BE2C (cell line): ENCODE measurements around the gene NXF1. TPM values are rescaled to one million over a fixed set of nuclear protein-coding genes. Genes with fewer than 3 reads are reported as not detected.

ENCODE experiments used
- DNase-seq: peaks from one replicate; pipeline ENCODE4 v3.0.0-alpha.2; 2020
- H3K27me3 ChIP-seq: fragments of 250-450 bp; sonication (Bioruptor Pico); 2 replicates; pipeline ENCODE4 v1.5.1; 2020; ENCODE audit warnings: mild to moderate bottlenecking
- H3K36me3 ChIP-seq: fragments of 250-450 bp; sonication (Bioruptor Pico); 2 replicates; pipeline ENCODE4 v1.5.1; 2020; ENCODE audit warnings: mild to moderate bottlenecking
- H3K4me1 ChIP-seq: fragments of 250-450 bp; sonication (Bioruptor Pico); 2 replicates; pipeline ENCODE4 v1.5.1; 2020
- H3K4me3 ChIP-seq: 2 replicates; pipeline ENCODE4 v1.5.1; 2011; ENCODE audit warnings: low read depth, low read length
- H3K9me3 ChIP-seq: fragments of 250-450 bp; sonication (Bioruptor Pico); 2 replicates; pipeline ENCODE4 v1.5.1; 2020
- CTCF ChIP-seq: IDR thresholded peaks from 2 replicates; pipeline ENCODE4 v1.5.1; 2012; ENCODE audit warnings: mild to moderate bottlenecking, low read depth, low read length
- polyA plus RNA-seq: library from polyadenylated mRNA; unstranded; fragments of >200 nt; gene quantifications from one replicate; pipeline ENCODE4 v1.2.1, GENCODE V29; 2012; ENCODE audit warnings: low read depth, missing spikeins; ENCODE audit not compliant: insufficient read length, insufficient read depth

The NXF1 gene
- polyA plus RNA-seq, result 57.7 TPM

DNA sequence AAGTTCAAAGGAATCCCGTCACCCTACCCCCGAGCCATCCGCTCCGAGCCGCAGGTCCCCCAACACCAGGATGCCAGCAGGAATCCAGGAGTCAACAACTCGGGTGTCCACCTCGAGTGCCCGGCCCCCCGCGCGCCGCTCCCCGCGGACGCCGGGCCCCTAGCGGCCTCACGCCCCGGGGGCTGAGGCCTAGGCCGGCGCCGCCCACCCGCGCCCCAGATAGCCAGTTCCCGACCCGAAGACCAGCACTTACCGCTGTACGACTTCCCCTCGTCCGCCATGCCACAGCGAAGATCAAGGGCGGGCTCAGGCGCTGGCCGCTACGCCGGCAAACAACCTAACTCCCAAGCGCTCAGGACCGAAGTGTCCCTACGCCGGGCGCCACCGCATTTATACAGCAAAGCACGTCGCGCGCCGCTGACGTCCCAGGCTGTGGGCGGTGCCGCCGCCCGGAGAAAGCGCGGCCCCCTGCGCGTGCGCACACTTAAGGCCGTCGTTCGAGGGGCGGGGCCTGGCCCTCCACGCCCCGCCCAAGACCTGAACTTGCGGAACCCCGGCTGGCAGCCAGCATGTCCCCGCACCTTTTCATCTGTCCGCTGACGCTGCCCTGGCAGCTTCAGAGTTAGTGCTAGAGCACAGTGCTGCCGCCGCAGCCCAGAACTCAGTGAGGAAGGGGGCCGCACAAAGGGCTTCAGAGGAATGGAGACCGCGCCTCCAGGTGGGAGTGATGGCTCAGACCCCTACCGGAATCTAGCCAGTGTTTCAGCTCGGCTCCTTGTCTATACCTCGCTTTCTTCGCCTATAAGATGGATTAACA is at the start of gene NXF1:
TSS of gene NXF1 (minus strand) at position 365 of the 817 bp plus-strand sequence. CDS start at position 281, 84 bp downstream.
- Histone ChIP-seq H3K4me3 (peak within 1 kb of the TSS; percentile 78), H3K4me1 (no peaks in the 10 kb centered on the region), H3K9me3 (no peaks in the 10 kb centered on the region), H3K36me3 (peaks cover 4% of the 10 kb centered on the region), H3K27me3 (no peaks in the 10 kb centered on the region)
- TF ChIP-seq CTCF, result peak; percentile 15
- peak; percentile 88 for DNase-seq

GRCh38 chr11:62854013-62854824 is 49.0 kb upstream of the NXF1 start:
- no peaks in the 10 kb centered on the region for H3K27me3 ChIP-seq
- H3K36me3 ChIP-seq, result peaks cover 40% of the 10 kb centered on the region
- no peak for DNase-seq
- peak overlapping the region; percentile 98 for H3K4me3 ChIP-seq
- TF ChIP-seq CTCF, result no peak
- H3K4me1 ChIP-seq, result no peaks in the 10 kb centered on the region
- no peaks in the 10 kb centered on the region for H3K9me3 ChIP-seq

GRCh38 chr11:62853279-62853965 is 48.2 kb upstream of the NXF1 start:
- Histone ChIP-seq H3K36me3 (peaks cover 40% of the 10 kb centered on the region), H3K4me1 (no peaks in the 10 kb centered on the region), H3K27me3 (no peaks in the 10 kb centered on the region), H3K4me3 (peak overlapping the region; percentile 98), H3K9me3 (no peaks in the 10 kb centered on the region)
- no peak for TF ChIP-seq CTCF
- no peak for DNase-seq

DNA sequence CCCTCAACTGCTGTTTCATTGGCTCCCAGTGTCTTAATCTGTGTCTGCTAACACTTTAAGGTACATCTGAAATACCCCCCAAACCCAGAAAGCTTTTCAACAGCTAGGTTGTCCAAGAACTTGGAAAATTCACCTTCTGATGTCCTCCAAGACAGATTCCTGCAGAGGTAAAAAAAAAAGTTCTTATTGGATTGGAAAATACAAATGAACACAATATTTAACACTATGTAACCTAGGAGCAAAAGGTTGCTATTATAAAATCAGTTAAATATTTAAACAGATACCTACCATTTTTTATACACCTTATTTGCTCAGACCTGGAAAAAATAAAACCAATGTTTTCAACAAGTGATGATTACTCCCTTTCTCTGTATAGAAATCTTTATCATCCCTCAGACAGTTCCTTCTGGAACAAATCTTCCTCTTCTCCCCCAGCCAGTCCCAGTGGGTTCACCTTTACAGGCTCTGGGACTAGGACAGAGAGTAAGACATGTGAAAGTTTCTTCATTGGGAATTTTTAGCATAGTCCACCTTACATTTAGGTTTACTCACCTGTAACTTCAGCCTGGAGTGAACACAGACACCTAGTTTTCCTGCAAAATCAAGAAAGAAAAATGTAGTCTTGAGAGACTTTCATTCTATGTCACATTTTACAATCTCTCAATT is 47.4 kb upstream of the NXF1 start:
- no peaks in the 10 kb centered on the region for H3K27me3 ChIP-seq
- H3K36me3 ChIP-seq, result peaks cover 40% of the 10 kb centered on the region
- no peak for TF ChIP-seq CTCF
- no peaks in the 10 kb centered on the region for H3K4me1 ChIP-seq
- DNase-seq, result no peak
- no peaks in the 10 kb centered on the region for H3K9me3 ChIP-seq
- H3K4me3 ChIP-seq, result peak overlapping the region; percentile 98

DNA sequence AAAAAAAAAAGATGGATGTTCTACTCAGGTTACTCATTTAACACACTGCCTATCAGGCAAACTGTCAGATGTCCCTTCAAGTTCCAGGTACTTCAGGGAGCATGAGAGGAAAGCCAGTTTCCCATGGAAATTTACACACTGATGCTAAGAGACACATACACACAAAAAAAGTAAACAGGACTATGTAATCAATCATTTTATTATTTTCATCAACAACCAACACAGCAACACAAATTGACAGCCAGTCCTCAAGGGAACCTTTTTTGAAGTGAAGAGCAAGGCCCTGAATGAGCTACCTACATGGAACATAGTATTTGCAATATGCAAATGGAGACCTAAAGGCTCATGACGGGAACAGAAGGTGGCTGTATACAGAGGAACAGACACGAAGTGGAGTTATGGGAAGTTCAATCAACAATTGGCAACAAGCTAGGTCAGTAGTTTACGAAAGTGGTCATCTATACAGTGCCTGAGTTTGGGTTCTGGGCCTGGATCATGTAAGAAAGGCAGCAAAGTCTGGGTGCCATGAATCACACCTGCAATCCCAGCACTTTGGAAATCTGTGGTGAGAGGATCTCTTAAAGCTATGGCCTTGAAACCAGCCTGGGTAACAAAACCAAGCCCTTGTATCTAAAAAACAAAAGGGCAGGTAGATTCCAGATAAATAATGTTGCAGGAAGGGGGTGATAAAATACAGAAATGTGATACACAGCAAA is 46.7 kb upstream of the NXF1 start:
- peaks cover 40% of the 10 kb centered on the region for H3K36me3 ChIP-seq
- no peak overlapping the region; the same call in 1 of the 2 replicates for H3K4me3 ChIP-seq
- no peaks in the 10 kb centered on the region for H3K27me3 ChIP-seq
- no peak for DNase-seq
- TF ChIP-seq CTCF, result no peak
- H3K4me1 ChIP-seq, result no peaks in the 10 kb centered on the region
- no peaks in the 10 kb centered on the region for H3K9me3 ChIP-seq
